Fibroblast of lung (primary cell): ENCODE measurements around the gene NMBR. TPM values are rescaled to one million over a fixed set of nuclear protein-coding genes. Genes with fewer than 3 reads are reported as not detected.

Experiments used
- DNase-seq, 2 donors: peaks; one replicate each; pipeline versions ENCODE4 v3.0.0 to v3.0.0-alpha.2; 2010; ENCODE audit warnings: low read depth in 2 of 2
- H2AFZ ChIP-seq: 2 replicates; pipeline ENCODE4 v1.5.1; 2012; ENCODE audit warnings: low read length, control low read depth, inconsistent platforms
- H3K27ac ChIP-seq: 2 replicates; pipeline ENCODE4 v1.5.1; 2011; ENCODE audit warnings: low read length, control low read depth; ENCODE audit not compliant: insufficient read depth
- H3K27me3 ChIP-seq: 2 replicates; pipeline ENCODE4 v1.5.1; 2011; ENCODE audit warnings: mild to moderate bottlenecking, low read length; ENCODE audit not compliant: control insufficient read depth, insufficient read depth
- H3K36me3 ChIP-seq: 2 replicates; pipeline ENCODE4 v1.5.1; 2011; ENCODE audit warnings: low read length; ENCODE audit not compliant: control insufficient read depth, insufficient read depth
- H3K4me1 ChIP-seq: 2 replicates; pipeline ENCODE4 v1.5.1; 2011; ENCODE audit warnings: low read length; ENCODE audit not compliant: control insufficient read depth, insufficient read depth; ENCODE audit errors: extremely low read depth
- H3K4me2 ChIP-seq: 2 replicates; pipeline ENCODE4 v1.5.1; 2011; ENCODE audit warnings: low read length, control low read depth; ENCODE audit not compliant: insufficient read depth; ENCODE audit errors: extremely low read depth
- H3K4me3 ChIP-seq, 4 experiments: fragments of 200-600 bp in 1 of 4; sonication (generic) in 1 of 4; replicated peaks in 1 of 4; 2 replicates each; pipeline ENCODE4 v1.5.1; 2011 to 2016; ENCODE audit warnings: low read length in 4 of 4, low read depth in 3 of 4, mild to moderate bottlenecking in 3 of 4, control low read depth in 2 of 4, inconsistent platforms in 1 of 4, mixed read lengths in 1 of 4; ENCODE audit not compliant: insufficient read depth in 1 of 4; ENCODE audit errors: control extremely low read depth in 1 of 4
- H3K79me2 ChIP-seq: 2 replicates; pipeline ENCODE4 v1.5.1; 2012; ENCODE audit warnings: mild to moderate bottlenecking, low read length, inconsistent platforms; ENCODE audit not compliant: control insufficient read depth, insufficient read depth
- H3K9ac ChIP-seq: 2 replicates; pipeline ENCODE4 v1.5.1; 2011; ENCODE audit warnings: mild to moderate bottlenecking, low read length, control low read depth; ENCODE audit not compliant: insufficient read depth
- H3K9me3 ChIP-seq: 2 replicates; pipeline ENCODE4 v1.5.1; 2012; ENCODE audit warnings: low read depth, low read length; ENCODE audit not compliant: control insufficient read depth, insufficient read depth
- H4K20me1 ChIP-seq: 2 replicates; pipeline ENCODE4 v1.5.1; 2011; ENCODE audit warnings: low read length; ENCODE audit not compliant: control insufficient read depth, insufficient read depth; ENCODE audit errors: extremely low read depth
- EZH2 ChIP-seq: IDR thresholded peaks from 2 replicates; pipeline ENCODE4 v1.5.1; 2012; ENCODE audit warnings: low read length, control low read depth, mild to moderate bottlenecking; ENCODE audit errors: missing control alignments
- polyA plus RNA-seq, 2 donors: library from polyadenylated mRNA; depleted of rRNA in 1 of 2; stranded (reverse) in 1 of 2; unstranded in 1 of 2; fragments of >200 nt; gene quantifications; 2 replicates each; pipeline ENCODE4 v1.2.1, GENCODE V29; 2011 to 2012; ENCODE audit warnings: missing spikeins in 1 of 2
- total RNA-seq: library from RNA; depleted of rRNA; stranded (reverse); fragments of >200 nt; gene quantifications from 2 replicates; pipeline ENCODE4 v1.2.1, GENCODE V29; 2014
- TF ChIP-seq, protein P1 (sequence below), 2 donors: IDR thresholded peaks in 1 of 2; conservative IDR thresholded peaks in 1 of 2; 1 replicate in 1 of 2; 2 replicates in 1 of 2; pipeline ENCODE4 v1.5.1; 2011 to 2012; ENCODE audit warnings: low read length in 2 of 2, control low read depth in 1 of 2, inconsistent platforms in 1 of 2, low read depth in 1 of 2, mild to moderate bottlenecking in 1 of 2

Gene NMBR
- total and polyA plus RNA-seq, 2 donors (not counting 1 experiment from before 2014, with no cell fraction given) = 0.05 TPM; not detected in 1

- no peak overlapping the region for H2AFZ ChIP-seq
- no peaks in the 10 kb centered on the region for H3K79me2 ChIP-seq
- no peak overlapping the region for H3K4me2 ChIP-seq
- H3K27ac ChIP-seq = no peak overlapping the region
- no peak for TF ChIP-seq EZH2
- TF ChIP-seq, protein P1, sequence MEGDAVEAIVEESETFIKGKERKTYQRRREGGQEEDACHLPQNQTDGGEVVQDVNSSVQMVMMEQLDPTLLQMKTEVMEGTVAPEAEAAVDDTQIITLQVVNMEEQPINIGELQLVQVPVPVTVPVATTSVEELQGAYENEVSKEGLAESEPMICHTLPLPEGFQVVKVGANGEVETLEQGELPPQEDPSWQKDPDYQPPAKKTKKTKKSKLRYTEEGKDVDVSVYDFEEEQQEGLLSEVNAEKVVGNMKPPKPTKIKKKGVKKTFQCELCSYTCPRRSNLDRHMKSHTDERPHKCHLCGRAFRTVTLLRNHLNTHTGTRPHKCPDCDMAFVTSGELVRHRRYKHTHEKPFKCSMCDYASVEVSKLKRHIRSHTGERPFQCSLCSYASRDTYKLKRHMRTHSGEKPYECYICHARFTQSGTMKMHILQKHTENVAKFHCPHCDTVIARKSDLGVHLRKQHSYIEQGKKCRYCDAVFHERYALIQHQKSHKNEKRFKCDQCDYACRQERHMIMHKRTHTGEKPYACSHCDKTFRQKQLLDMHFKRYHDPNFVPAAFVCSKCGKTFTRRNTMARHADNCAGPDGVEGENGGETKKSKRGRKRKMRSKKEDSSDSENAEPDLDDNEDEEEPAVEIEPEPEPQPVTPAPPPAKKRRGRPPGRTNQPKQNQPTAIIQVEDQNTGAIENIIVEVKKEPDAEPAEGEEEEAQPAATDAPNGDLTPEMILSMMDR (conservative IDR thresholded peaks at IDR 0.05 in 1 of 2, IDR thresholded peaks at IDR 0.05 in 1 of 2; ENCODE audit: low read depth in 1 of 2, low read length in 2 of 2) = no peak
- H3K9ac ChIP-seq = no peak overlapping the region
- H3K4me3 ChIP-seq = no peak overlapping the region
- H3K36me3 ChIP-seq = no peaks in the 10 kb centered on the region
- no peaks in the 10 kb centered on the region for H3K9me3 ChIP-seq
- H3K27me3 ChIP-seq = no peaks in the 10 kb centered on the region
- H3K4me1 ChIP-seq = no peaks in the 10 kb centered on the region
- H4K20me1 ChIP-seq = no peaks in the 10 kb centered on the region
- no peak for DNase-seq
These were observed 91.7 kb downstream of the NMBR start for GRCh38 chr6:142055219-142055618.

DNA sequence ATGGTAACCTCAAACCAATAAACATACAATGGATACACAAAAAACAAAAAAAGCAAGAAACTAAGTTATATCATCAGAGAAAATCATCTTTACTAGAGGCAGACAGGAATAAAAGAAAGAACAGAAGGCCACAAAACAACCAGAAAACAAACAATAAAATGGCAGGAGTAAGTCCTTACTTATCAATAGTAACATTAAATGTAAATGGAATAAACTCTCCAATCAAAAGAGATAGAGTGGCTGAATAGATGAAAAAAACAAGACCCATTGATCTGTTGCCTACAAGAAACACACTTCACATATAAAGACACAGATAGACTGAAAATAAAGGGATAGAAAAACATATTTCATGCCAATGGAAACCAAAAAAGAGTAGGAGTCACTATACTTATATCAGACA lies 95.5 kb downstream of the NMBR start:
- Histone ChIP-seq H3K9me3 (no peaks in the 10 kb centered on the region), H3K79me2 (no peaks in the 10 kb centered on the region), H2AFZ (no peak overlapping the region), H4K20me1 (no peaks in the 10 kb centered on the region), H3K27me3 (no peaks in the 10 kb centered on the region), H3K9ac (no peak overlapping the region), H3K4me1 (no peaks in the 10 kb centered on the region), H3K4me2 (no peak overlapping the region), H3K27ac (no peak overlapping the region), H3K4me3 (no peak overlapping the region), H3K36me3 (no peaks in the 10 kb centered on the region)
- TF ChIP-seq, protein P1 (conservative IDR thresholded peaks at IDR 0.05 in 1 of 2, IDR thresholded peaks at IDR 0.05 in 1 of 2; ENCODE audit: low read depth in 1 of 2, low read length in 2 of 2) = no peak
- no peak for TF ChIP-seq EZH2
- DNase-seq = no peak

DNA sequence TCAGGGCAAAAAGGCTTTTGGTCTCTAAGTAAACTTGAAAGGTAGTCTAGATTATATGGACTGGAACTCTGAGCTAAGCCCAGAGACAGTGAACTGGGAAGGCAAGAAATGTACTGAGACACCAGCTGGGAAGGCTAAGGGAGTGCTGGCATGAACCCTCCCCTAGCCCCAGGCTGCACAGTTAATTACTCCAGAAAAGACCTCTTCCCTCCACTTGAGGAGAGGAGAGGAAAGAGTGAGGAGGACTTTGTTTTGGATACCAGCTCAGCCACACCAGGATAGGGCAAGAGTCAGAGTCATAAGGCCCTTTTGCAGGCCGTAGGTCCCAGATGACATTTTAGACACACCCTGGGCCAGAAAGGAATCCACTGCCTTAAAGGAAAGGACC lies 98.3 kb downstream of the NMBR start:
- Histone ChIP-seq H4K20me1 (no peaks in the 10 kb centered on the region), H3K9me3 (no peaks in the 10 kb centered on the region), H3K4me2 (no peak overlapping the region), H3K27ac (no peak overlapping the region), H3K36me3 (no peaks in the 10 kb centered on the region), H3K4me3 (no peak overlapping the region), H2AFZ (no peak overlapping the region), H3K27me3 (no peaks in the 10 kb centered on the region), H3K9ac (no peak overlapping the region), H3K4me1 (peaks cover 4% of the 10 kb centered on the region), H3K79me2 (no peaks in the 10 kb centered on the region)
- no peak for TF ChIP-seq EZH2
- TF ChIP-seq, protein P1 (conservative IDR thresholded peaks at IDR 0.05 in 1 of 2, IDR thresholded peaks at IDR 0.05 in 1 of 2; ENCODE audit: low read depth in 1 of 2, low read length in 2 of 2) = no peak
- no peak for DNase-seq
